GM19455 (cell line): Measurements from ENCODE around the gene HDGFL2.
"Not testable (repeated sequence)": the region's sequence is repeated elsewhere in the genome, so short reads cannot be mapped to it uniquely, and the experiment has no call there.

Experiments
- ATAC-seq: cut with Tn5 transposase; IDR thresholded peaks from one replicate; pipeline ENCODE4 v1.9.1; 2021; ENCODE audit not compliant: unreplicated experiment

HDGFL2 gene

DNA sequence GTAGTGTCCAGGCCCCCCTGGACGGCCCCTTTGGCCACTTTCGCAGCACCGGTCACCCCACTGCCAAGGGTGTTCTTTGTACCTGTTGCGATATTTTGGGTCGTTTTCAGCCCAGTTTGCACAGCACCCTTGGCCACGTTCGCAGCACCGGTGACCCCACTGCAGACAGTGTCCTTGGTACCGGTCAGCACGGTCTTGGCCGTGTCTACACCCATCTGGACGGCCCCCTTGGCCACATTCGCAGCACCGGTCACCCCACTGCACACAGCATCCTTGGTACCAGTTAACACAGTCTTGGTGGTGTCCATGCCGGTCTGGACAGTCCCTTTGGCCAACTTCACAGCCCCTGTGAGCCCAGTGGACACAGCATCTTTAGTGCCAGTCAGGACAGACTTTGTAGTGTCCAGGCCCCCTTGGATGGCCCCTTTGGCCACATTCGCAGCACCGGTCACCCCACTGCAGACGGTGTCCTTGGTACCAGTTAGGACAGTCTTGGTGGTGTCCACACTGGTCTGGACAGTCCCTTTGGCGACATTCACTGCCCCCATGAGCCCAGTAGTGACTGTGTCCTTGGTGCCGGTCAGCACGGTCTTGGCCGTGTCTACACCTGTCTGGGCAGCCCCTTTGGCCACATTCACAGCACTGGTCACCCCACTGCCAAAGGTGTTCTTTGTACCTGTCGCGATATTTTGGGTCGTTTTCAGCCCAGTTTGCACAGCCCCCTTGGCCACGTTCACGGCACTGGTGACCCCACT, 39.4 kb downstream of the HDGFL2 start:
- no peak for ATAC-seq

DNA sequence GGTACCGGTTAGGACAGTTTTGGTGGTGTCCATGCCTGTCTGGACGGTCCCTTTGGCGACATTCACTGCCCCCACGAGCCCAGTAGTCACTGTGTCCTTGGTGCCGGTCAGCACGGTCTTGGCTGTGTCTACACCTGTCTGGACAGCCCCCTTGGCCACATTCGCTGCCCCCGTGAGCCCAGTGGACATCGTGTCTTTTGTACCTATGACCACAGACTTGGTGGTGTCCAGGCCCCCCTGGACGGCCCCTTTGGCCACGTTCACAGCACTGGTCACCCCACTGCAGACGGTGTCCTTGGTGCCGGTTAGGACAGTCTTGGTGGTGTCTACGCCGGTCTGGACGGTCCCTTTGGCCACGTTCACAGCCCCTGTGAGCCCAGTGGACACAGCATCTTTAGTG, 40.0 kb downstream of the HDGFL2 start:
- no peak for ATAC-seq

DNA sequence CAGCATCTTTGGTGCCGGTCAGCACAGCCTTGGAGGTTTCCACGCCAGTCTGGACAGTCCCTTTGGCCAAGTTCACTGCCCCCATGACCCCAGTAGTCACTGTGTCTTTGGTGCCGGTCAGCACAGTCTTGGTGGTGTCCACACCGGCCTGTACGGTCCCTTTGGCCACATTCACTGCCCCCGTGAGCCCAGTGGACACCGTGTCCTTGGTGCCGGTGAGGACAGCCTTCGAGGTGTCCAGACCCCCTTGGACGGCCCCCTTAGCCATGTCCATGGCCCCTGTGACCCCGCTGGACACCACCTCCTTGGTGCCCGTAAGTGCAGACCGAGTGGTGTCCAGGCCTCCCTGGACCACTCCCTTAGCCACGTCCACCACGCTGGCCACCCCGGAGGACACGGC, 41.2 kb downstream of the HDGFL2 start:
- ATAC-seq: no peak

DNA sequence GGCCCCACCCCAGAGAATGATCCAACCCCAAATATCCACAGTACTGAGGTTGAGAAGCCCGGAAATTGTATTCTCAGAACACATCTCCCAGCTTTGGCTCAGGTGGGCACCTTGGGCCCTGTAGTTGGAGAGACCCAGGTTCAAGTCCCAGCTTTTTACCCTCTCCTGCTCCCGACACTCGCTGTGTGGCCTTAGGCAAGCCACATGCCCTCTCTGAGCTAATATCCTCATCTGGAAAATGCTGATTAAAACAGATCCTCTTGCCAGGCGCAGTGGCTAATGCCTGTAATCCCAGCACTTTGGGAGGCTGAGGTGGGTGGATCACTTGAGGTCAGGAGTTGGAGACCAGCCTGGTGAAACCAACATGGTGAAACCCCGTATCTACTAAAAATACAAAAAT, 43.6 kb downstream of the HDGFL2 start:
- no peak for ATAC-seq

DNA sequence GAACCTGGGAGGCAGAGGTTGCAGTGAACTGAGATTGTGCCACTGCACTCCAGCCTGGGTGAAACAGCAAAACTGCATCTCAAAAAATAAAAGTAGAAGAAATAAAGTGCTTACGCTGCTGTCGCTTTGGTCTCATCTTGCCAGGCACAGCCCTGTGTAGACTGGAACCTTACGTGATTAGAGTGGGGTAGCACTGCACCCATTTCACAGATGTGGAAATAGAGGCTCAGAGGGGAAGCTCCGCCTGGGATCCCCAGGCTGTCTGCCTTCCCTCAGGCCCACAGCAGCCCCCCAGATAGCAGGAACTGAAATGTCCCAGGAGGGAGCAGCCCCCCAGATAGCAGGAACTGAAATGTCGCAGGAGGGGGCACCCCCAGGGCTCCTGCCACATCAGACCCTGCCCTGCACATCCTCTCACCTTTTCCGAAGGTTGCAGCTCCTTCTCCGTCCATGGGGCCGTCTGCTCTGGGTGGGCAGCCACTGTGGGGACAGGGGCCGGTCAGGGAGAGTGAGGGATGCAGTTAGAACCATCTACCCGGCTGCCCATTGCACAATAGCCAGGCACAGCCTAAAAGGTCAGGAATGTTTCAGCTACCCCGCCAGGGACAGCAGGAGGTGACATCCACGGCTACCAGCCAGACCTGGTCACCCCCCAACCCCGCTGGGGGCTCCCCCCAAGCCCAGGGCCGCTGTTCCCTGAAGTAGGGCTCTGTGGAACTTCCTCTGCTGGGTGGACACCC, 44.3 kb downstream of the HDGFL2 start:
- no peak for ATAC-seq

DNA sequence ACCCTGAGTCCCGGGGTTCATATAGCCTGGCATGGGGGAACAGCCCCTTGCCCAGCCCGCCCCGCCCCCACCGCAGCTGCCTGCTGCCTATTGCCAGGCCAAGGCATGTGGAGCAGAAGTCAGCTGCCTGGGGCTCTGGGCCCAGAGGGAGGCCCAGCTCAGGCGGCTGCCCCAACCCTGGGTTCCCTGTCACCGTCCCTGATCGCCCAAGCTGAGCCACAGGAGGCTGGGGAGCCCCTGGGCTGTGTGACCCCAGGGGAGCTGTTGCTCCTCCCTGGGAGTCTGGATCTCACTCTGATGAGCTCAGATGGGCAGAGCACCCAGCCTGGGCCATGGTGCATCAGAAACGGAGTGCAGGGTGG, 44.8 kb downstream of the HDGFL2 start:
- ATAC-seq: no peak

DNA sequence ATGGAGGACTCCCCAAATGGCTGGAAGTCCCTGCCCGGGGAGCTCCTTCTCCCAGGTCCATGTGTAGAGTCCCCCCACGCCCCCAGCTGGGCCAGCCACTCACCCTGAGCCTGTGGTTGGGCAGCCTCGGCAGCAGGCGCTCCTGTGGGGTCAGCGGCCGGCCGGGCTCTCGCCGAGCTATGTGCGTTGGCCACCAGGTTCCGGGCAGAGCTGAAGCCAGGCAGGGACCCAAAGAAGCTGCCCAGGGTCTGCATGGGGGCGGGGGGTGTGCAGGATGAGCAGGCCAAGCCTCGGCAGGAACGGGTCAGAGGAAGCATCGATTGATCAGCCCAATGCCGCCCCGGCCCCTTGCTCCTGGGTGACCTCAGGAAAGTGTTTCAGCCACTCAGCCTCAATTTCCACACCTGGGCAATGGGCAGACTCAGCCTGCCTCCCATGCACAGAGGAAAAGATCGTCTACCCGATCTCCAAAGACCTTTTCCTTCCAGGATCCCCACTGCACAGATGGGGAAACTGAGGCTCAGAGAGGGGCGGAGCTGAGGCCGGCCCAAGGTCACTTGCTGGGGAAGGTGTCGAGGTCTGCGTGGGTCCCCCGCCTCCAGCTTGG, 45.5 kb downstream of the HDGFL2 start:
- no peak for ATAC-seq

DNA sequence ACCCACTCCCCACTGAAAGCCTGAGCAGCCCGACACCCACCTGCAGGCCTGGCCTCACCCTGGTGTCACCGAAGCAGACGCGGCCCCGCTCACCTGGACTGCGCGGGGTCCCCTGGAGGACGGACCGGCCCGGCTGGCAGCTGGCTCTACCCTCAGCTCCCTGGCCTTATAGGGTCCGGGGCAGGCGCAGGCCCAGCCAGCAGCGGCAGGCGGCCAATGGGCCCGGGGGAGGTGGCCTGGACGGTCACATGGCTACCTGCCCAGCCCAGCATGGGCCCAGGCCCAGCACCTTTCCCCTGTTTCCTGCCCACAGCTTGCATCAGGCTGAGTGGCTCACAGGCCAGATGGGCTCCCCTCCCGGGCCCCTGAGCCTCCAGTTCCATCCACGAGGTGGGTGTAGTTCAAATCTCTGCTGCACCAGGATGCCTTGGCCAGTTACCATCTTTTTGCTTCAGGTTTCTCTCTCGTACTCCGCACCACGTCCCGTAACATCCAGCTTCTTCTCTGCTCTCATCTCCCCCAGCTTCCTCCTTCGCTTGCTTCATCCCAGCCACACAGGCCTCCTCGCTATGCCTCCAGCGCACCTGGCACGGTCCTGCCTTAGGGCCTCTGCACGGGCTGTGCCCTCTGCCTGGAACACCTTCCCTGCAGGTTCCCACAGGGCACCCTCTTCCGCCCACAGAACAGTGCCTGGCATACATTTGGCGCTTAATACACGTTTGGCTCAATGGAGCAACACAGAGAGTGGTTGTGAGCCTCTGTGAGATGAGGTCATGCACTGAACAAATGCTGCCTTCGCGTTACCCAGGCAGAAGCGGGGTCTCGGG, 46.5 kb downstream of the HDGFL2 start, which contains the start of gene PLIN4:
Gene PLIN4, minus strand, starts transcription at position 142 of the 827 bp plus-strand sequence. CDS start 214 bp downstream, outside the sequence.
- ATAC-seq: no peak

DNA sequence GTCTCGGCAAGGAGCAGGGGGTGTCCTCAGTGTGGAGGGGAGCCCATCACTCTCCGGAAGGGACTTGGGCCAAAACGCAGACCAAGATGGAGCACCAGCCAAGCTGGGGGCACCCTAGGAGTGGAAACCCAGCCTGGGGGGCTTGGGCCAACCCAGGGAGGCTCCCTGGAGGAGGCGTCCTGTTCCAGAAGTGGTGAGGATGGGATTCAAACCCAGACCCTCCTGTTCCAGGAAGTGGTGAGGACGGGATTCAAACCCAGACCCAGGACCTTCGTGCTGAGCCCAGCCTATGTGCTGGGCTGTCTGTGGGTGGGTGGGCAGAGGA, 47.0 kb downstream of the HDGFL2 start:
- ATAC-seq: no peak

DNA sequence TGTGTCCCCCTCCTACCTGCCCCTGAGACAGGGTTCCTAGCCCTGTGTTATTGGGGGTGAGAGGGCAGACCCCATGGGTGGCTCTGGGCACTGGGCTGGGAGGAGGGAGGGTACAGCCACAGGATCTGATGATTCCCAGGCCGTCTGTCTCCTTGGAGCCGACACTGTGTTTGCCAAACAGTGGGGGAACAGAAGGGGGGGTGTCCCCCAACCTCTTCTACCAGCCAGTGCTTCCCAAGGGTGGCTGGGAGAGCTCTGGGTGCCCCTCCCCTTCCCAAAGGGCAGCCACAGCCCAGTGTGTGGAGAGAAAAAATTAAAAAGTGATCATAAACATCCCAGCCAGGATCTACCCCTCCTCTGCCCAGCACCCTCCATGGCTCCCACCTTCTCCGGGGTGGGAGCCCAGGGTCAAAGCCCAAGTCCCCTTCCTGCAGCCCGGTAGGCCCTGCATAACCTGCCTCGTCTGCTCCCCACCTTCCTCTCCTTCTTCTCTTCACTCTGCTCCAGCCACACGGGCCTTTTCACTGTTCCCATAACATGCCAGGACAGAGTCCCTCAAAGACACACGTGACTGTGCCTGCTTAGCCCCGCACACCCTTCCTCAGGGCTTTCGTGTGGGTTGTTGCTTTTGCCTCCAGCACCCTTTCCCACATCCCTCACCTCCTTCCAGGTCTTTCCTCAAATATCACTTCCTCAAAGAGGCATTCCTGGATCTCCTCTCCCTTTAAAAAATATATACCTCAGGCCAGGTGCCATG, 47.6 kb downstream of the HDGFL2 start:
- ATAC-seq: no peak

DNA sequence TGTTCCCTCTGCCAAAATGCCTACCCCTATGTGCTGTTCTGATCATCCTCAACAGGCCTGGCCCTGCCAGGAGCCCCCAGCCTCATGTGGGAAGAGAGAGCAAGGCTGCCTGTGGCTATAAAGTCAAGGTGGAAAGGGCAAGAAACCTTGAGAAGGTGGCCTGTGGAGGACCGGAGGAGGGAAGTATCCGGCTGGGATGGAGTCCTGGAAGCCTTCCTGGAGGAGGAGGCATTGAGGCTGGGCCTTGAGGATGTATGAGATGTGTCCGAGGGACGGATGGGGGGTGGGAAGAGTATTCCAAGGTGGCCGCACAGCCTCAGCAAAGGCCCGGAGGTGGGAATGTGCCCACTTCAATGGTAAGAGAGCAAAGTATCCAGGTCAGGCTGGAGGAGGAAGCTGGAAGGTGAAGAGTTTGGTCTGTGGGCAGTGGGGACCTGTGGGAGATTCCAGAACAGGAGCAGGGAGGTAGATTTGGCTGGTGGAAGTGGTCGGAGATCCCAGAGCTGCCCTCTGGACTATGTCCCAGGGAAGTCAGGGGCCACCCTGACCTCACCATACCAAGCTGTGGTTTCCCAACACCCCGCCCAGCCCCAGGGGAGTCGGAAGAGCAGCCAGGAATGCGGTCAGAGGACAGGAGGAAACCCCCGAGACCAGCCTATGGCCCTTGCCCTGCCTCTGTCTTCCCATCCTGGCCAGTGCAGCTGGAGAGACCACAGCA, 49.2 kb downstream of the HDGFL2 start:
- ATAC-seq: no peak

DNA sequence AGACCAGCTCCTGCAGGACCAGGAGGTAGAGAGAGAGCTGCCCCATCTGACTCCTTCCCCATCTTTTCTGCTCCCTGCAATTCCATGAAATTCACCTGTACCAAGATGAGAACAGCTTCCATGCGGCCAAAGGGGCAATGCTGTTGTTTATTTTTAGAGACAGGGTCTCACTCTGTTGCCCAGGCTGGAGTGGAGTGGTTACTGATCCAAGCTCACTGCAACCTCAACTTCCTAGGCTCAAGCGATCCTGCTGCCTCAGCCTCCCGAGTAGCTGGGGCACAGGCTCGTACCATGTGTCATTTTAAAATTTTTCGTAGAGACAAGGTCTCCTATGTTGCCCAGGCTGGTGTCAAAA, 49.8 kb downstream of the HDGFL2 start:
- no peak for ATAC-seq

DNA sequence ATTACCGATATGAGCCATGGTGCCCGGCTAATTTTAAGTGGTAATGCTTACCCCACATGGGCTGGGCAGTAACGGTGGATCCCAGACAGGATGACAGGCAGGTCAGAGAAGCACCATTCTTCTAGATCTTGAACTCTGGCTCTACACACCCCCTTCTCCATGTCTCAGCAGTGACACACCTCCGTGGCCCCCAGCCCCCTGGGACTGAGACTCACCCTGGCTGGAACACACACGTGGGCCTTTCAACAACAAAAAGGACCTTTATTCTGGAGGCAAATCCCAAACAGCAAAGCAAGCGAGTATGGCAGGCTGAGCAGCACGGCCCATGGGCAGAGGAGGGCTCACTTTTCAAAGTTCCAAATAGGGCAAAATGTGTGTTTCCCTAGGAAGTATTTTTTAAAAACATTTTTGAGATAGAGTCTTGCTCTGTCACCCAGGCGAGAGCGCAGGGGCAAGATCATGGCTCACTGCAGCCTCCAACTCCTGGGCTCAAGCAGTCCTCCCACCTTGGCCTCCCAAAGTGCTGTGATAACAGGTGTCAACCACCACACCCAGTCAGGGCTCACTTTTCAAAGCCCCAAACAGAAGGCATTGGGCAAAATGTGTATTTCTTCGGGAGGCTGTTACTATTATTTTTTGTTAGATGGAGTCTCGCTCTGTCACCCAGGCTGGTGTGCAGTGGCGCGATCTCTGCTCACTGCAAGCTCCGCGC, 50.4 kb downstream of the HDGFL2 start:
- no peak for ATAC-seq

DNA sequence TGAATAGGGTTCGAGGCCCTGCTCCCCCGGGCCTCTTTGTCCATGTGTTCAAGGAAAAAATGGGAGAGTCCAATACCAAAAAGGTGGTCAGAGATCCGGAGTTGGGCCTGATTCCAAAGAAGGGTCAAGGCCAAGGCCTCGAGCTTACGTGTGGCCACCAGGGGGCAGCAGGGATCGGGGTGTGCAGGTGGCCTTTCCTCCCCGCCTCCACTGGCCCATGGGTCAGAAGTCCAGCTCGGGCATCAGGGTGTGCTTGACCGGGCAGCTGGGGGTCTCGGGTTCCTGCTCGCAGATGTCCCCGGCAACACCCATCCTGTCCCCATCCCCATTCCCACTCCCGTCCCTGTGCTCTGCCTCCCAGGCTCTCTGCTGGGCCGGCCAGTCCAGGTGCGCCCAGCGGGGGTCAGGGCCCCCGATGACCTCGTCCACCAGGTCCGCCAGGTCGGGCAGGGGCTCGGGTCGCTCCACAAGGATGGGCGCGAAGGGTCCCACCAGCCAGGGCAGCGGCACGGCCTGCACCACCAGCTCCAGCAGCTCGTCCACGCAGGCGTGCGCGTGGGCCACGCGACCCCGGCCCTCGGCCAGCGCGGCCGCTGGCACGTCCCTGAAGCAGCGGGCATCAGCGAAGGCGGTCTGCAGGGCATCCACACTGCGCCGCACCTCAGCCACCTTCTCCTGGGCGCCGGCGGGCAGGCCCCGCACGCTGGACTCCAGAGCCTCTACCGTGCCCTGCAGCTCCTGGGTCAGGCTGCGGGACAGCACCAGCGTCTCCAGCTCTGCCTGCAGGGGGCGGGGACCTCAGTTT, 51.4 kb downstream of the HDGFL2 start:
- ATAC-seq: no peak

DNA sequence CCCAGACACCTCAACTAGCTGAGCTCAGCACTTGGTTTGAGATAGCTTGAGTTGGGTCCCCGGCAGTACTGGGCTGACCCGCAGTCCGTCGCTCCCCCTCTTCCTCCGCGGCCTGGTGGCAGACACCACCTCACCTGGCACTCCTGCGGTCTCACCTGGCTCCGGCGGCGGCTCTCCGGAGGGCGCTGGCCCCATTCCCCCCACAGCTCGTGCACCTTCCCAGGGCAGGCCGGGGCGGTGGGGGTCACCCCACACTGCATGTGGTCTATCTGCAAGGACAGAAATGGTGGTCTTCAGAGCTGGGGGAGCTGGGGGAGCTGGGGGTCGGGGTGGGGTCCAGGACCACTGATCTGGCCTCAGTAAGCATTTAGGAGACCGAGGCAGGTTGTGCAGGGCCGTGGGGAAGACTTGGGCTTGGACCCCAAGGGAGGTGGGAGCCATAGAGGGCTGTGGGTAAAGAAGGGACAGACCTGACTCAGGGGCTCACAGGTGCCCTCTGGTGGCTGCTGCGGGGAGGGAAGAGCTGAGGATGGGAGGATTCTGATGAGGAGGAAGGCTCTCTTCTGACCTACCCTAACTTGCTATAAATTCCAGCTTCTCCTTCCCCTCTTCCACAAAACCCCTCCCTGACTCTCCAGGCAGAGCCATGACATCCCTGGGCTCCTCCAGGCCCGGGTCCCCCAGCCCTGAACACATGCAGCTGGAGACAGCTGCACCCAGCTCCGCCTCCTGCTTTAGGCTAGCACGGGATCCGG, 52.9 kb downstream of the HDGFL2 start:
- ATAC-seq: no peak

DNA sequence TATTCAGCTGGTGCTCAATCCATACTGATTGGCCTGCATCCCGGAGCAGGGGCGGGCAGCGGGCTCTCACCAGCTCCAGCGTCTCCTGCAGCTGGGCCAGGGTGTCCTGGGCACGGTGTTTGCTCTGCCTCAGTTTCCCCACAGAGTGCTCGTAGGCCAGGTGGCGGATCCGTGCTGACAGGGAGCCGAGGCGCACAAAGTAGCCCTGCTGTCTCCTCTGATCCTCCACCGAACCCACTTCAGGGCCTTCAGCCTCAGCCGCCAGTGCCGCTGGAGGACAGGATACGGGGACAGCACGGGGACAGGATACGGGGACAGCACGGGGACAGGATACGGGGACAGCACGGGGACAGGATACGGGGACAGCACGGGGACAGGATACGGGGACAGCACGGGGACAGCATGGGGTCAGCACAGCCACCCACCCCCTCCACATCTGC, 53.5 kb downstream of the HDGFL2 start:
- ATAC-seq: no peak

DNA sequence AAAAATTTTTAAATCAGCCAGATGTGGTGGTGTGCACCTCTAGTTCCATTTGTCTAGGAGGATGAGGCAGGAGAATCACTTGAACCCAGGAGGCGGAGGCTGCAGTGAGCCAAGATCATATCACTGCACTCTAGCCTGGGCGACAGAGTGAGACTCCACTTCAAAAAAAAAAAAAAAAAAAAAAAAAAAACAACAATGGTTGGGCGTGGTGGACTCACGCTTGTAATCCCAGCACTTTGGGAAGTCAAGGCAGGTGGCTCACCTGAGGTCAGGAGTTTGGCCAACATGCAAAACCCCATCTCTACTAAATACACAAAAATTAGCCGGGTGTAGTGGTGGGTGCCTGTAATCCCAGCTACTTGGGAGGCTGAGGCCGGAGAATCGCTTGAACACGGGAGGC, 55.3 kb downstream of the HDGFL2 start:
- not testable (repeated sequence) for ATAC-seq

DNA sequence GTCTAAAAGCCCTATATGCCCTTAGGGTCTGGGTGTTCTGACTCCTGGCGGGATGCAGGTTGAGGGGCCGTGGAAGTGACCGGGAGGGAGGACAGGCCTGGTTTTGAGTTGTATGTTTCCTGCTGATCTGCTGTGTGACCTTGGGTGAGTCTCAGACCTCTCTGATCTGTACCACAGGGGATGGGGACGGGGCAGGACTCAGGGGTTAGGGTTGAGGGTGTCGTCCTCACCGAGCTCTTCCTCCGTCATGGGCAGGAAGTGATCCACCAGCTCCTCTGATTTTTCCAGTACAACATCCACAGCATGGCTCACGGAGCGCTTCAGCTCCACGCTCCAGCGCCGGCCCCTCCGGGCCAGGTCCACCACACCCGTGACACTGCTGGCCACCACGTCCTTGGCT, 56.7 kb downstream of the HDGFL2 start:
- no peak for ATAC-seq
